GM10847 (cell line): ENCODE results near the gene TTC24.

ENCODE experiments used
- POLR2A ChIP-seq: IDR thresholded peaks from 2 replicates; pipeline ENCODE4 v1.6.1; 2011; ENCODE audit not compliant: insufficient read length; ENCODE audit errors: extremely low read depth

The TTC24 gene

GRCh38 chr1:156579472-156579871 is at the start of gene TTC24:
Gene TTC24 (plus strand): TSS chr1:156579723. CDS start chr1:156581365, 1,642 bp downstream.
- no peak for TF ChIP-seq POLR2A

GRCh38 chr1:156530006-156530405 is 49.5 kb upstream of the TTC24 start:
- TF ChIP-seq POLR2A: no peak

GRCh38 chr1:156532374-156532773 is 47.1 kb upstream of the TTC24 start:
- TF ChIP-seq POLR2A: no peak

- TF ChIP-seq POLR2A: no peak
Observed at GRCh38 chr1:156533568-156534220, 45.8 kb upstream of the TTC24 start.

- TF ChIP-seq POLR2A: no peak
Observed at GRCh38 chr1:156534424-156535060, 45.0 kb upstream of the TTC24 start.

GRCh38 chr1:156537027-156537426 is 42.5 kb upstream of the TTC24 start:
- TF ChIP-seq POLR2A: no peak

- TF ChIP-seq POLR2A: no peak
Observed at GRCh38 chr1:156538711-156539440, 40.6 kb upstream of the TTC24 start.

- no peak for TF ChIP-seq POLR2A
Observed at GRCh38 chr1:156539818-156540355, 39.6 kb upstream of the TTC24 start.

- no peak for TF ChIP-seq POLR2A
Observed at GRCh38 chr1:156540955-156541354, 38.6 kb upstream of the TTC24 start.

GRCh38 chr1:156543066-156543465 is 36.5 kb upstream of the TTC24 start:
- no peak for TF ChIP-seq POLR2A

GRCh38 chr1:156544592-156545102 is 34.9 kb upstream of the TTC24 start:
- no peak for TF ChIP-seq POLR2A

GRCh38 chr1:156546267-156546666 is 33.3 kb upstream of the TTC24 start:
- no peak for TF ChIP-seq POLR2A

GRCh38 chr1:156547434-156547833 is 32.1 kb upstream of the TTC24 start:
- TF ChIP-seq POLR2A: no peak

- TF ChIP-seq POLR2A: no peak
Observed at GRCh38 chr1:156547982-156548381, 31.5 kb upstream of the TTC24 start.

GRCh38 chr1:156549390-156549789 is 30.1 kb upstream of the TTC24 start:
- TF ChIP-seq POLR2A: no peak

- no peak for TF ChIP-seq POLR2A
Observed at GRCh38 chr1:156549831-156550230, 29.7 kb upstream of the TTC24 start.
